Peyer's patch (tissue), 4 donors: Measurements from ENCODE around the gene LY6G6C. TPM values are rescaled to one million over a fixed set of nuclear protein-coding genes. Genes with fewer than 3 reads are reported as not detected.

ENCODE experiments used
- DNase-seq, 3 donors: peaks; one replicate each; pipeline ENCODE4 v3.0.0-alpha.2; 2017 to 2019
- H3K27ac ChIP-seq, 4 donors: fragments of 200-600 bp; sonication (generic); one replicate each; pipeline ENCODE4 v1.5.1; 2016 to 2019
- H3K27me3 ChIP-seq, 2 donors: fragments of 200-600 bp; sonication (generic); one replicate each; pipeline ENCODE4 v1.5.1; 2019
- H3K36me3 ChIP-seq, 3 donors: fragments of 200-600 bp; sonication (generic); one replicate each; pipeline ENCODE4 v1.5.1; 2016 to 2019
- H3K4me1 ChIP-seq, 4 donors: fragments of 200-600 bp; sonication (generic); one replicate each; pipeline ENCODE4 v1.5.1; 2016 to 2019
- H3K4me3 ChIP-seq, 4 donors: fragments of 200-600 bp; sonication (generic); 1 replicate in 3 of 4; 2 replicates in 1 of 4; pipeline ENCODE4 v1.5.1; 2016 to 2019; ENCODE audit warnings: mild to moderate bottlenecking in 1 of 4
- H3K9me3 ChIP-seq, 4 donors: fragments of 200-600 bp; sonication (generic); one replicate each; pipeline ENCODE4 v1.5.1; 2016 to 2019; ENCODE audit warnings: mild to moderate bottlenecking in 1 of 4
- CTCF ChIP-seq, 6 experiments: fragments of 450-650 bp in 4 of 6; fragments of 200-600 bp in 2 of 6; sonication (generic) in 1 of 6; IDR thresholded peaks; one replicate each; pipeline ENCODE4 v1.5.1; 2017 to 2019; ENCODE audit warnings: antibody characterized with exemption in 6 of 6, mild to moderate bottlenecking in 3 of 6, moderate library complexity in 1 of 6
- POLR2A ChIP-seq, 2 donors: fragments of 450-650 bp; IDR thresholded peaks; one replicate each; pipeline ENCODE4 v1.5.1; 2017; ENCODE audit warnings: antibody characterized with exemption in 2 of 2, mild to moderate bottlenecking in 2 of 2, moderate library complexity in 2 of 2
- total RNA-seq, 4 donors: library from RNA; depleted of rRNA; stranded (reverse); fragments of >200 nt; gene quantifications; one replicate each; pipeline ENCODE4 v1.1.0, GENCODE V29; 2016

The LY6G6C gene
- total RNA-seq, 4 donors from 2014 or later, result not detected

- peaks cover 0 to 68% (median 0%) of the 10 kb centered on the region in 3 donors for H3K36me3 ChIP-seq
- no peak overlapping the region for H3K27ac ChIP-seq
- no peak for DNase-seq
These were observed 24.0 kb downstream of the LY6G6C start for GRCh38 chr6:31697555-31697954.

GRCh38 chr6:31693535-31693934, 28.0 kb downstream of the LY6G6C start:
- no peak overlapping the region for H3K4me3 ChIP-seq

More at GRCh38 chr6:31697555-31697954, 24.0 kb downstream of the LY6G6C start:
- Histone ChIP-seq H3K4me3 (no peak overlapping the region), H3K4me1 (peaks cover 0 to 19% (median 9%) of the 10 kb centered on the region in 4 donors), H3K27me3 (no peaks in the 10 kb centered on the region), H3K9me3 (no peaks in the 10 kb centered on the region)
- no peak for TF ChIP-seq POLR2A (IDR thresholded peaks at IDR 0.05)

GRCh38 chr6:31692886-31693285, 28.7 kb downstream of the LY6G6C start:
- Histone ChIP-seq H3K9me3 (no peaks in the 10 kb centered on the region), H3K36me3 (peaks cover 0 to 98% (median 0%) of the 10 kb centered on the region in 3 donors), H3K27ac (no peak overlapping the region), H3K4me3 (no peak overlapping the region), H3K4me1 (peaks cover 0 to 5% (median 0%) of the 10 kb centered on the region in 4 donors), H3K27me3 (no peaks in the 10 kb centered on the region)
- TF ChIP-seq CTCF (IDR thresholded peaks at IDR 0.05) (no peak), POLR2A (IDR thresholded peaks at IDR 0.05) (no peak)
- no peak for DNase-seq

More at GRCh38 chr6:31693535-31693934, 28.0 kb downstream of the LY6G6C start:
- no peaks in the 10 kb centered on the region for H3K9me3 ChIP-seq
- no peak for TF ChIP-seq CTCF (IDR thresholded peaks at IDR 0.05)
- no peak for TF ChIP-seq POLR2A (IDR thresholded peaks at IDR 0.05)
- H3K27ac ChIP-seq, result no peak overlapping the region
- H3K4me1 ChIP-seq, result peaks cover 0 to 5% (median 0%) of the 10 kb centered on the region in 4 donors
- H3K27me3 ChIP-seq, result no peaks in the 10 kb centered on the region
- DNase-seq, result no peak
- peaks cover 0 to 92% (median 0%) of the 10 kb centered on the region in 3 donors for H3K36me3 ChIP-seq

- Histone ChIP-seq H3K27ac (no peak overlapping the region), H3K4me1 (peaks cover 0 to 5% (median 0%) of the 10 kb centered on the region in 4 donors), H3K27me3 (no peaks in the 10 kb centered on the region), H3K36me3 (peaks cover 0 to 98% (median 0%) of the 10 kb centered on the region in 3 donors), H3K9me3 (no peaks in the 10 kb centered on the region), H3K4me3 (no peak overlapping the region)
- DNase-seq, result no peak
- TF ChIP-seq POLR2A (IDR thresholded peaks at IDR 0.05), result no peak
- TF ChIP-seq CTCF (IDR thresholded peaks at IDR 0.05), result no peak
These were observed 29.2 kb downstream of the LY6G6C start for GRCh38 chr6:31692353-31692752.

- no peak for DNase-seq
- H3K36me3 ChIP-seq, result peaks cover 0 to 99% (median 0%) of the 10 kb centered on the region in 3 donors
- no peaks in the 10 kb centered on the region for H3K27me3 ChIP-seq
These were observed 29.9 kb downstream of the LY6G6C start for GRCh38 chr6:31691564-31692108.

More at GRCh38 chr6:31691564-31692108, 29.9 kb downstream of the LY6G6C start:
- TF ChIP-seq CTCF (IDR thresholded peaks at IDR 0.05), result no peak
- no peak for TF ChIP-seq POLR2A (IDR thresholded peaks at IDR 0.05)
- peaks cover 0 to 5% (median 0%) of the 10 kb centered on the region in 4 donors for H3K4me1 ChIP-seq
- H3K9me3 ChIP-seq, result no peaks in the 10 kb centered on the region
- H3K27ac ChIP-seq, result no peak overlapping the region
- H3K4me3 ChIP-seq, result no peak overlapping the region
